Measurements from ENCODE around the gene LCN15. TPM values are rescaled to one million over a fixed set of nuclear protein-coding genes. Genes with fewer than 3 reads are reported as not detected.
A peak's percentile ranks its signal among the peaks of the same experiment; 100 is the strongest.

Gene LCN15
- total and polyA plus RNA-seq, 2 of the 13 experiments (the other 11 are each of a cell fraction or from before 2014, with no cell fraction given) = 1.3 to 53.7 TPM

GRCh38 chr9:136799079-136799853, 34.9 kb upstream of the LCN15 start (continued):
- TF ChIP-seq THAP8 (CRISPR knock-in tag; IDR thresholded peaks at IDR 0.05; ENCODE audit: borderline replicate concordance) (no peak), ZNF615 (CRISPR knock-in tag; IDR thresholded peaks at IDR 0.05; ENCODE audit: borderline replicate concordance) (no peak), ZBTB43 (CRISPR knock-in tag; conservative IDR thresholded peaks at IDR 0.05) (0 out of 2 replicates have a peak, but pooled peaks have one; percentile 26), LRRFIP1 (CRISPR knock-in tag; conservative IDR thresholded peaks at IDR 0.05) (no peak), SKIL (CRISPR knock-in tag; IDR thresholded peaks at IDR 0.05; ENCODE audit: borderline replicate concordance) (peak; percentile 67; the same call in 1 of the 2 replicates), HNF1B (CRISPR knock-in tag; IDR thresholded peaks at IDR 0.05) (peak; percentile 89), CCDC6 (CRISPR knock-in tag; IDR thresholded peaks at IDR 0.05) (no peak), RFX1 (IDR thresholded peaks at IDR 0.05) (no peak), RBM22 (optimal IDR thresholded peaks at IDR 0.05; ENCODE audit: low read length) (no peak), ETV5 (CRISPR knock-in tag; IDR thresholded peaks at IDR 0.05; ENCODE audit: borderline replicate concordance) (peak; percentile 97), HOXA3 (CRISPR knock-in tag; IDR thresholded peaks at IDR 0.05) (peak; percentile 85), FOXP4 (CRISPR knock-in tag; IDR thresholded peaks at IDR 0.05) (peak; percentile 90), SMARCE1 (IDR thresholded peaks at IDR 0.05; ENCODE audit: borderline replicate concordance) (no peak), RCOR2 (CRISPR knock-in tag; IDR thresholded peaks at IDR 0.05) (peak; percentile 61; the same call in 1 of the 2 replicates), DR1 (CRISPR knock-in tag; IDR thresholded peaks at IDR 0.05) (peak; percentile 42; the same call in 1 of the 2 replicates), HNF4G (IDR thresholded peaks at IDR 0.05; ENCODE audit: borderline replicate concordance, low read depth, low read length) (no peak), HNF4G (CRISPR knock-in tag; IDR thresholded peaks at IDR 0.05; ENCODE audit: borderline replicate concordance, low read depth) (no peak; the same call in 1 of the 2 replicates)
